IMR-90 (cell line): Measurements from ENCODE around the gene CIITA. TPM values are rescaled to one million over a fixed set of nuclear protein-coding genes. Genes with fewer than 3 reads are reported as not detected.

Experiments used
- ATAC-seq: fragments of 200-7000 bp; cut with Tn5 transposase; 2 replicates; pipeline ENCODE4 v1.9.1; 2020; ENCODE audit warnings: low read depth, mild to moderate bottlenecking, moderate library complexity
- BruUV-seq: library from RNA; stranded (reverse); fragments of 400-500 nt; replicated peaks from 2 replicates; lab custom pipeline; 2021; lab: Mats Ljungman, UMichigan
- CTCF ChIA-PET: fragments of 300-600 bp; formaldehyde crosslinking; extraction: SDS; loops from one replicate; lab custom pipeline; 2021; ENCODE audit warnings: antibody characterized with exemption; lab: Yijun Ruan, JAX
- POLR2A ChIA-PET: fragments of 300-600 bp; sonication (Branson Sonifier 250); formaldehyde crosslinking; loops from one replicate; lab custom pipeline; 2022; ENCODE audit warnings: antibody characterized with exemption; ENCODE audit not compliant: unreplicated experiment; lab: Charles Lee
- DNase-seq: peaks from one replicate; pipeline ENCODE4 v3.0.0; 2013
- H2AFZ ChIP-seq: replicated peaks from 2 replicates; pipeline ENCODE3; 2013; ENCODE audit warnings: low read length, mild to moderate bottlenecking; ENCODE audit not compliant: poor library complexity
- H2AK5ac ChIP-seq: 2 replicates; pipeline ENCODE4 v1.6.1; 2013; ENCODE audit warnings: low read depth, low read length, inconsistent platforms
- H2AK9ac ChIP-seq: replicated peaks from 2 replicates; pipeline ENCODE3; 2013; ENCODE audit warnings: mild to moderate bottlenecking, low read depth, low read length, moderate library complexity; ENCODE audit not compliant: poor library complexity
- H2BK120ac ChIP-seq: 2 replicates; pipeline ENCODE4 v1.6.1; 2013; ENCODE audit warnings: low read depth, low read length, inconsistent platforms
- H2BK15ac ChIP-seq: 3 replicates; pipeline ENCODE4 v1.6.1; 2013; ENCODE audit warnings: low read depth, low read length, inconsistent platforms
- H2BK20ac ChIP-seq: 2 replicates; pipeline ENCODE4 v1.6.1; 2013; ENCODE audit warnings: low read depth, mild to moderate bottlenecking, inconsistent platforms, low read length, moderate library complexity
- H2BK5ac ChIP-seq: 2 replicates; pipeline ENCODE4 v1.6.1; 2013; ENCODE audit warnings: mild to moderate bottlenecking, low read depth, low read length, inconsistent platforms; ENCODE audit not compliant: poor library complexity, severe bottlenecking
- H3K14ac ChIP-seq: replicated peaks from 2 replicates; pipeline ENCODE4 v1.6.1; 2013; ENCODE audit warnings: low read depth, low read length, inconsistent platforms
- H3K18ac ChIP-seq: 2 replicates; pipeline ENCODE4 v1.6.1; 2013; ENCODE audit warnings: low read depth, low read length, control low read depth
- H3K23ac ChIP-seq: 2 replicates; pipeline ENCODE4 v1.6.1; 2013; ENCODE audit warnings: low read depth, low read length, inconsistent platforms
- H3K27ac ChIP-seq: 2 replicates; pipeline ENCODE4 v1.5.1; 2013; ENCODE audit warnings: mild to moderate bottlenecking, control low read depth, low read length; ENCODE audit not compliant: insufficient read depth
- H3K27me3 ChIP-seq: 2 replicates; pipeline ENCODE4 v1.6.1; 2013; ENCODE audit warnings: low read length; ENCODE audit not compliant: control insufficient read depth, insufficient read depth
- H3K36me3 ChIP-seq: 2 replicates; pipeline ENCODE4 v1.6.1; 2013; ENCODE audit warnings: low read length, mixed read lengths; ENCODE audit not compliant: control insufficient read depth, insufficient read depth
- H3K4ac ChIP-seq: 2 replicates; pipeline ENCODE4 v1.6.1; 2013; ENCODE audit warnings: low read depth, low read length, inconsistent platforms
- H3K4me1 ChIP-seq: 2 replicates; pipeline ENCODE4 v1.6.1; 2013; ENCODE audit warnings: low read length, mixed read lengths; ENCODE audit not compliant: control insufficient read depth, insufficient read depth
- H3K4me2 ChIP-seq: 2 replicates; pipeline ENCODE4 v1.6.1; 2013; ENCODE audit warnings: low read depth, mild to moderate bottlenecking, control low read depth, low read length, moderate library complexity
- H3K4me3 ChIP-seq: 2 replicates; pipeline ENCODE4 v1.5.1; 2013; ENCODE audit warnings: low read depth, mild to moderate bottlenecking, control low read depth, low read length, moderate library complexity; ENCODE audit not compliant: insufficient read depth
- H3K56ac ChIP-seq: 2 replicates; pipeline ENCODE4 v1.6.1; 2013; ENCODE audit warnings: low read length, inconsistent platforms; ENCODE audit not compliant: insufficient read depth; ENCODE audit errors: extremely low read depth
- H3K79me1 ChIP-seq, 2 experiments: 2 replicates each; pipeline ENCODE4 v1.6.1; 2013; ENCODE audit warnings: low read length in 2 of 2, inconsistent platforms in 1 of 2, low read depth in 1 of 2
- H3K9ac ChIP-seq: 2 replicates; pipeline ENCODE4 v1.6.1; 2013; ENCODE audit warnings: low read depth, low read length, control low read depth
- H3K9me1 ChIP-seq: 2 replicates; pipeline ENCODE4 v1.6.1; 2013; ENCODE audit warnings: low read length, inconsistent platforms; ENCODE audit not compliant: insufficient read depth
- H3K9me3 ChIP-seq: 2 replicates; pipeline ENCODE4 v1.6.1; 2013; ENCODE audit warnings: low read length; ENCODE audit not compliant: control insufficient read depth, insufficient read depth
- H4K20me1 ChIP-seq: 2 replicates; pipeline ENCODE4 v1.6.1; 2013; ENCODE audit warnings: low read length, inconsistent platforms; ENCODE audit not compliant: insufficient read depth
- H4K5ac ChIP-seq: 2 replicates; pipeline ENCODE4 v1.6.1; 2013; ENCODE audit warnings: mild to moderate bottlenecking, low read depth, low read length, control low read depth
- H4K8ac ChIP-seq, 2 experiments: 2 replicates each; pipeline ENCODE4 v1.6.1; 2013; ENCODE audit warnings: low read depth in 2 of 2, low read length in 2 of 2, control low read depth in 1 of 2, inconsistent platforms in 1 of 2
- H4K91ac ChIP-seq: 2 replicates; pipeline ENCODE4 v1.6.1; 2013; ENCODE audit warnings: low read depth, low read length, inconsistent platforms; ENCODE audit not compliant: insufficient read depth
- BHLHE40 ChIP-seq: fragments of 150-350 bp; IDR thresholded peaks from 2 replicates; pipeline ENCODE4 v1.6.1; 2016; ENCODE audit warnings: mild to moderate bottlenecking, low read depth, low read length
- CEBPB ChIP-seq: IDR thresholded peaks from 2 replicates; pipeline ENCODE4 v1.6.1; 2012; ENCODE audit warnings: low read depth, low read length, improper control_type of control experiment
- CHD1 ChIP-seq: IDR thresholded peaks from 2 replicates; pipeline ENCODE4 v1.6.1; 2012; ENCODE audit warnings: low read depth, low read length, improper control_type of control experiment
- CTCF ChIP-seq: conservative IDR thresholded peaks from 2 replicates; pipeline ENCODE4 v1.5.1; 2012; ENCODE audit warnings: mild to moderate bottlenecking, low read depth, low read length, improper control_type of control experiment
- ELK1 ChIP-seq: fragments of 150-350 bp; IDR thresholded peaks from 2 replicates; pipeline ENCODE4 v1.6.1; 2016; ENCODE audit warnings: low read depth, mild to moderate bottlenecking, low read length, moderate library complexity, borderline replicate concordance
- MAFK ChIP-seq: IDR thresholded peaks from 2 replicates; pipeline ENCODE4 v1.6.1; 2012; ENCODE audit warnings: low read depth, low read length, improper control_type of control experiment
- MAZ ChIP-seq: IDR thresholded peaks from 2 replicates; pipeline ENCODE4 v1.6.1; 2012; ENCODE audit warnings: low read depth, mild to moderate bottlenecking, low read length, improper control_type of control experiment, moderate library complexity, borderline replicate concordance
- NFE2L2 ChIP-seq: fragments of 150-350 bp; IDR thresholded peaks from 2 replicates; pipeline ENCODE4 v1.6.1; 2016; ENCODE audit warnings: low read depth, mild to moderate bottlenecking, low read length
- POLR2A ChIP-seq: IDR thresholded peaks from 2 replicates; pipeline ENCODE4 v1.6.1; 2012; ENCODE audit warnings: mild to moderate bottlenecking, low read depth, low read length
- RCOR1 ChIP-seq: IDR thresholded peaks from 2 replicates; pipeline ENCODE4 v1.6.1; 2012; ENCODE audit warnings: mild to moderate bottlenecking, low read length, improper control_type of control experiment; ENCODE audit not compliant: insufficient replicate concordance
- RFX5 ChIP-seq: IDR thresholded peaks from 2 replicates; pipeline ENCODE4 v1.8.0; 2012; ENCODE audit warnings: low read depth, mild to moderate bottlenecking, low read length, moderate library complexity
- SMC3 ChIP-seq: fragments of 150-350 bp; IDR thresholded peaks from 2 replicates; pipeline ENCODE4 v1.6.1; 2016; ENCODE audit warnings: low read depth, mild to moderate bottlenecking, antibody characterized with exemption, low read length, moderate library complexity
- USF2 ChIP-seq: fragments of 150-350 bp; IDR thresholded peaks from 2 replicates; pipeline ENCODE4 v1.6.1; 2017; ENCODE audit warnings: mild to moderate bottlenecking, antibody characterized with exemption, low read length, low read depth
- WGBS, 2 experiments: methylation state at CpG; one replicate each; pipeline versions ENCODE4 v1.1.5 to v1.1.7; 2013; ENCODE audit warnings: missing lambda C conversion rate in 2 of 2; ENCODE audit not compliant: insufficient read length in 1 of 2; ENCODE audit errors: extremely low coverage in 2 of 2; 5-methylcytosine and 5-hydroxymethylcytosine counted together
- dilution Hi-C: fragments of 300-500 bp; cut with HindIII; formaldehyde crosslinking; loops from one replicate; pipeline ENCODE4 v1.14.3; 2018; ENCODE audit warnings: low sequenced_read_pairs; ENCODE audit not compliant: unreplicated experiment
- in situ Hi-C: fragments of 300-500 bp; cut with MboI; formaldehyde crosslinking; loops from 3 replicates; pipeline ENCODE4 v1.14.3; 2019; ENCODE audit warnings: low sequenced_read_pairs, inconsistent platforms, mixed read lengths
- intact Hi-C: fragments of 100-400 bp; cut with micrococcal nuclease; formaldehyde crosslinking; loops from 2 replicates; pipeline ENCODE4 v1.10.0; 2022
- polyA plus RNA-seq, 3 experiments: library from polyadenylated mRNA; depleted of rRNA; stranded (reverse); fragments of >200 nt; gene quantifications; 2 replicates each; pipeline ENCODE4 v1.2.3, GENCODE V29; 2012; ENCODE audit warnings: low replicate concordance in 1 of 3
- total RNA-seq: library from RNA; depleted of rRNA; stranded (reverse); fragments of >200 nt; gene quantifications from 2 replicates; pipeline ENCODE4 v1.2.3, GENCODE V29; 2012

Gene CIITA
- total and polyA plus RNA-seq, 2 of the 4 experiments (the other 2 are of a cell fraction): 0.10 TPM; not detected in 1

GRCh38 chr16:10878644-10879501 is 1.9 kb downstream of the CIITA start:
- H2BK5ac ChIP-seq: no peak overlapping the region
- no peak overlapping the region for H2BK15ac ChIP-seq
- dilution Hi-C loops (no loop called here), intact Hi-C loops (no loop called here), in situ Hi-C loops (no loop called here)
- H3K79me1 ChIP-seq: no peaks in the 10 kb centered on the region
- H3K14ac ChIP-seq: no peak overlapping the region
- H3K9me3 ChIP-seq: no peaks in the 10 kb centered on the region
- no peak overlapping the region for H3K23ac ChIP-seq
- no peak overlapping the region for H2AK9ac ChIP-seq
- H3K27ac ChIP-seq: no peak overlapping the region
- ATAC-seq (peak; percentile 82), DNase-seq (peak; percentile 19)
- peak overlapping the region; percentile 51 for H3K4me3 ChIP-seq
- H3K4ac ChIP-seq: no peak overlapping the region
- no peaks in the 10 kb centered on the region for H4K20me1 ChIP-seq
- H3K9me1 ChIP-seq: no peaks in the 10 kb centered on the region
- no peak overlapping the region for H2BK20ac ChIP-seq
- H2AK5ac ChIP-seq: no peak overlapping the region
- H2BK120ac ChIP-seq: no peak overlapping the region
- no peak overlapping the region for H3K56ac ChIP-seq
- H3K18ac ChIP-seq: no peak overlapping the region
- H3K9ac ChIP-seq: no peak overlapping the region
- TF ChIP-seq NFE2L2 (no peak), SMC3 (no peak), RFX5 (no peak), RCOR1 (no peak), MAZ (no peak), MAFK (no peak), USF2 (no peak), BHLHE40 (no peak), CHD1 (no peak), ELK1 (no peak), CTCF (no peak), POLR2A (no peak), CEBPB (no peak)
- peak overlapping the region; percentile 78 for H2AFZ ChIP-seq
- H4K5ac ChIP-seq: no peak overlapping the region
- BruUV-seq: no TSS peak
- POLR2A ChIA-PET: no interaction called here
- no peaks in the 10 kb centered on the region for H3K36me3 ChIP-seq
- peak overlapping the region; percentile 80 for H3K4me2 ChIP-seq
- CTCF ChIA-PET: interaction anchor here (0.6 kb wide), 1 partner anchor 42 kb away, joined by 3 read pairs; no protein-coding TSS in a partner anchor
- 7% methylated on average over 27 of the region's 49 CpGs; no CpG with 5 or more reads in 1 of the 2 experiments for WGBS, 2 experiments
- peaks cover 51% of the 10 kb centered on the region for H3K27me3 ChIP-seq
- H3K4me1 ChIP-seq: no peaks in the 10 kb centered on the region
- no peak overlapping the region for H4K91ac ChIP-seq
- H4K8ac ChIP-seq: no peak overlapping the region
